ENCODE data around the gene CREB3. TPM values are rescaled to one million over a fixed set of nuclear protein-coding genes. Genes with fewer than 3 reads are reported as not detected.

The CREB3 gene
- total RNA-seq, 1 experiment from 2014 or later, result 27.3 TPM

- no peaks in the 10 kb centered on the region for H3K23me2 ChIP-seq (ENCODE audit: insufficient read length, low read depth, low read length, poor library complexity, severe bottlenecking)
- no peak overlapping the region for H3K4me3 Mint-ChIP-seq
- H3K79me2 ChIP-seq (ENCODE audit: insufficient read depth, low read length), result no peaks in the 10 kb centered on the region
- H3K79me1 ChIP-seq (ENCODE audit: insufficient read depth, low read depth, low read length, poor library complexity, severe bottlenecking), result no peaks in the 10 kb centered on the region
- no peak overlapping the region for H3T11ph ChIP-seq (ENCODE audit: low read length)
- H3K9me3 ChIP-seq (ENCODE audit: control insufficient read depth, low read depth, low read length), result no peaks in the 10 kb centered on the region
- no peak overlapping the region for H3K18ac ChIP-seq (ENCODE audit: insufficient read length, low read depth, low read length)
- H3K36me3 Mint-ChIP-seq (ENCODE audit: insufficient read depth in 1 of 3, low read depth in 3 of 3), result no peaks in the 10 kb centered on the region
- H3K9me3 Mint-ChIP-seq, result no peaks in the 10 kb centered on the region
- DNase-seq, result no peak
- no peaks in the 10 kb centered on the region for H3K27me3 Mint-ChIP-seq (ENCODE audit: low read depth)
- WGBS (ENCODE audit: extremely low coverage, insufficient read length, low lambda C conversion rate), result no CpG with 5 or more reads among the region's 4 CpGs
- no peak overlapping the region for H3K4me2 ChIP-seq (ENCODE audit: insufficient read depth, insufficient read length, low read length)
- no peak overlapping the region for H2BK12ac ChIP-seq (ENCODE audit: insufficient read length, low read depth, low read length)
- H3K23ac ChIP-seq (ENCODE audit: insufficient read length, low read depth, low read length), result no peak overlapping the region
- H2BK5ac ChIP-seq (ENCODE audit: insufficient read length, low read length), result no peak overlapping the region
- H3K14ac ChIP-seq (ENCODE audit: insufficient read depth, low read length), result no peak overlapping the region
- peaks cover 4% of the 10 kb centered on the region; the same call in 1 of the 2 replicates for H3K4me1 ChIP-seq (ENCODE audit: insufficient read depth, low read length)
- no peaks in the 10 kb centered on the region for H3K27me3 ChIP-seq (ENCODE audit: insufficient read depth, low read length)
- TF ChIP-seq CTCF (conservative IDR thresholded peaks at IDR 0.05), result no peak
- H2BK15ac ChIP-seq (ENCODE audit: low read depth, low read length), result no peak overlapping the region
- no peak overlapping the region for H3K9ac ChIP-seq (ENCODE audit: extremely low read depth, insufficient read length, low read length)
- H2AK5ac ChIP-seq (ENCODE audit: insufficient read length, low read length), result no peak overlapping the region
- H4K8ac ChIP-seq (replicated peaks; ENCODE audit: insufficient read length, low read depth, low read length), result no peak overlapping the region
- no peak overlapping the region for H3K56ac ChIP-seq (ENCODE audit: insufficient read length, low read depth, low read length)
- no peak overlapping the region for H3K27ac Mint-ChIP-seq
- no peak overlapping the region for H2BK20ac ChIP-seq (ENCODE audit: low read depth, low read length, poor library complexity, severe bottlenecking)
- H3K4ac ChIP-seq (ENCODE audit: low read depth, low read length), result no peak overlapping the region
- H3K4me1 Mint-ChIP-seq, result peaks cover 14 to 17% of the 10 kb centered on the region in 2 experiments
- no peak overlapping the region for H3K27ac ChIP-seq (ENCODE audit: insufficient read length, low read depth, low read length)
- no peak overlapping the region for H2BK120ac ChIP-seq (ENCODE audit: low read depth, low read length, poor library complexity, severe bottlenecking)
- H2AFZ ChIP-seq (ENCODE audit: low read length), result no peak overlapping the region
- H4K91ac ChIP-seq (ENCODE audit: insufficient read length, low read depth, low read length), result no peak overlapping the region
- no peaks in the 10 kb centered on the region for H4K20me1 ChIP-seq (ENCODE audit: control insufficient read depth, insufficient read depth, insufficient read length)
- no peak overlapping the region for H4K5ac ChIP-seq (ENCODE audit: insufficient read length, low read depth, low read length)
Observed at GRCh38 chr9:35771075-35771433, 38.6 kb downstream of the CREB3 start.

All from H9 (cell line).